Muscle layer of colon (tissue), 2 donors: ENCODE data around the gene CATSPERB.
"Not testable (repeated sequence)": the region's sequence is repeated elsewhere in the genome, so short reads cannot be mapped to it uniquely, and the experiment has no call there.

Experiments
- H3K27ac ChIP-seq: one replicate; pipeline ENCODE4 v1.7.0; 2013; ENCODE audit warnings: low read depth, mild to moderate bottlenecking, low read length, moderate library complexity
- H3K27me3 ChIP-seq, 2 donors: one replicate each; pipeline ENCODE4 v1.7.0; 2013; ENCODE audit warnings: low read length in 2 of 2, mild to moderate bottlenecking in 2 of 2; ENCODE audit not compliant: insufficient read depth in 2 of 2, control insufficient read depth in 1 of 2
- H3K36me3 ChIP-seq: one replicate; pipeline ENCODE4 v1.7.0; 2013; ENCODE audit warnings: mild to moderate bottlenecking, low read length; ENCODE audit not compliant: insufficient read depth
- H3K4me1 ChIP-seq: one replicate; pipeline ENCODE4 v1.7.0; 2013; ENCODE audit warnings: mild to moderate bottlenecking, low read length; ENCODE audit not compliant: insufficient read depth
- H3K4me3 ChIP-seq, 2 donors: one replicate each; pipeline ENCODE4 v1.7.0; 2013; ENCODE audit warnings: low read length in 2 of 2, low read depth in 1 of 2, mild to moderate bottlenecking in 1 of 2, moderate library complexity in 1 of 2
- H3K9ac ChIP-seq: one replicate; pipeline ENCODE4 v1.7.0; 2013; ENCODE audit warnings: low read length
- H3K9me3 ChIP-seq: one replicate; pipeline ENCODE4 v1.7.0; 2013; ENCODE audit warnings: mild to moderate bottlenecking, low read length
- donor health status: abdominal sarcoma.
- donor health status: Adenocarcinoma of cecum.

CATSPERB gene

DNA sequence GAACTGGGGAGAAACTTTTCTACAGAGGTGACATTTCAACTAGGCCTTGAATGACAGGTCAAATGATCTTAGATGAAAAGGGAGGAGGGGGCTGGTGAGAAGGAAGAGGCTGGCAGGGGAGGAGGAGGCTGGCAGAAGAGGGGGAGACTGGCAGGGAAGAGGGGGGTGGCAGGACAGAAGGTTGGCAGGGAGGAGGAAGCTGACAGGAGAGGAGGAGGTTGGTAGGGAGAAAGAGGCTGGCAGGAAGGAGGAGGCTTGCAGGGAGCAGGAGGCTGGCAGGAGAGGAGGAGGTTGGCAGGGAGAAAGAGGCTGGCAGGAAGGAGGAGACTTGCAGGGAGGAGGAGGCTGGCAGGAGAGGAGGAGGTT is 158.4 kb downstream of the CATSPERB start:
- H3K9me3 ChIP-seq, result no peaks in the 10 kb centered on the region
- no peaks in the 10 kb centered on the region for H3K27me3 ChIP-seq
- H3K4me1 ChIP-seq, result peaks cover 5% of the 10 kb centered on the region
- no peak overlapping the region for H3K9ac ChIP-seq
- peak overlapping the region; percentile 36 to 45 for H3K4me3 ChIP-seq
- H3K27ac ChIP-seq, result no peak overlapping the region
- no peaks in the 10 kb centered on the region for H3K36me3 ChIP-seq

GRCh38 chr14:91570021-91570420 is 161.9 kb downstream of the CATSPERB start:
- no peaks in the 10 kb centered on the region for H3K27me3 ChIP-seq
- no peaks in the 10 kb centered on the region for H3K36me3 ChIP-seq
- peaks cover 5% of the 10 kb centered on the region for H3K4me1 ChIP-seq
- no peak overlapping the region for H3K4me3 ChIP-seq
- H3K9me3 ChIP-seq, result no peaks in the 10 kb centered on the region
- no peak overlapping the region for H3K27ac ChIP-seq
- H3K9ac ChIP-seq, result no peak overlapping the region

- H3K9ac ChIP-seq, result no peak overlapping the region
- H3K27me3 ChIP-seq, result no peaks in the 10 kb centered on the region
- peaks cover under 1% of the 10 kb centered on the region for H3K4me1 ChIP-seq
- no peak overlapping the region for H3K4me3 ChIP-seq
- H3K9me3 ChIP-seq, result no peaks in the 10 kb centered on the region
- H3K36me3 ChIP-seq, result no peaks in the 10 kb centered on the region
- no peak overlapping the region for H3K27ac ChIP-seq
Measured at GRCh38 chr14:91569301-91569700, 162.6 kb downstream of the CATSPERB start.

DNA sequence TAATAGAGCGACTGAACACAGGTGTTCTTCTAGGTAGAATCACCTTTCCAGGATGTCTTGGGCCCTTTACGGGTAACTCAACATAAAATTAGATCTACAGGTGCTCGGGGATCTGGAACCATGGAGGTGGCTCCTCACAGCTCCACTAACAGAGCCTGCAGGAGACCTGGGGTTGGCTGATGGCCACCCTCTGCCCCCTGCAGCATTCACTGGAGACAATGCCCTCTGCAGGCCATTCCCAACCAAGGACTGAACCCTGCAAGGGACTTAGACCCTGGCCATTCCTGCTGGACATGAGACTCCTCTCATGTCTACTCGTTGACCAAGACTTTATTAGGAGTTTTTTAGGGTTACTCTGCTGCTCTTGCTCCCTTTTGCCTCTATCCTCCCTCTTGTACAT is 163.3 kb downstream of the CATSPERB start:
- H3K9ac ChIP-seq, result no peak overlapping the region
- no peak overlapping the region for H3K4me3 ChIP-seq
- no peaks in the 10 kb centered on the region for H3K36me3 ChIP-seq
- no peaks in the 10 kb centered on the region for H3K4me1 ChIP-seq
- H3K27me3 ChIP-seq, result no peaks in the 10 kb centered on the region
- no peaks in the 10 kb centered on the region for H3K9me3 ChIP-seq
- no peak overlapping the region for H3K27ac ChIP-seq

DNA sequence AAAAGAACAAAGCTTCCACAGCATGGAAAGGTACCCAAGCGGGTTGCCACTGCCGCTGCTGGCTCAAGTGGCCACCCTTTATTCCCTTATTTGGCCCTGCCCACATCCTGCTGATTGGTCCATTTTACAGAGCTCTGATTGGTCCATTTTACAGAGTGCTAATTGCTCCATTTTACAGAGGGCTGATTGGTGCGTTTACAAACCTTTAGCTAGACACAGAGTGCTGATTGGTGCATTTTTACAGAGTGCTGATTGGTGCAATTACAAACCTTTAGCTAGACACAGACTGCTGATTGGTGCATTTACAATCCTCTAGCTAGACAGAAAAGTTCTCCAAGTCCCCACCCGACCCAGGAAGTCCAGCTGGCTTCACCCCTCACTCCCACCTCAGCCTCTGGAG is 164.1 kb downstream of the CATSPERB start:
- not testable (repeated sequence) for H3K27me3 ChIP-seq, H3K27ac ChIP-seq, H3K4me3 ChIP-seq, H3K36me3 ChIP-seq, H3K4me1 ChIP-seq, H3K9ac ChIP-seq, H3K9me3 ChIP-seq

DNA sequence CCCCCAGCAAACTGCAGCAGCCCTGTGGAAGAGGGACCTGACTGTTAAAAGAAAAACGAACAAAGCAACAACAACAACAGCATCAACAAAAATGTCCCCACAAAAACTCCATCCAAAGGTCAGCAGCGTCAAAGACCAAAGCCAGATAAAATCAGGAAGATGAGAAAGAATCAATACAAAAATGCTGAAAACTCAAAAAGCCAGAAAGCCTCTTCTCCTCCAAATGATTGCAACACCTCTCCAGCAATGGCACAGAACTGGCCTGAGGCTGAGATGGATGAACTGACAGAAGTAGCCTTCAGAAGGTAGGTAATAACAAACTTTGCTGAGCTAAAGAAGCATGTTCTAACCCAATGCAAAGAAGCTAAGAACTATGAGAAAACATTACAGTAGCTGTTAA is 176.4 kb downstream of the CATSPERB start:
- Histone ChIP-seq H3K27ac (no peak overlapping the region), H3K4me1 (no peaks in the 10 kb centered on the region), H3K9ac (no peak overlapping the region), H3K9me3 (no peaks in the 10 kb centered on the region), H3K27me3 (no peaks in the 10 kb centered on the region), H3K4me3 (no peak overlapping the region), H3K36me3 (no peaks in the 10 kb centered on the region)

DNA sequence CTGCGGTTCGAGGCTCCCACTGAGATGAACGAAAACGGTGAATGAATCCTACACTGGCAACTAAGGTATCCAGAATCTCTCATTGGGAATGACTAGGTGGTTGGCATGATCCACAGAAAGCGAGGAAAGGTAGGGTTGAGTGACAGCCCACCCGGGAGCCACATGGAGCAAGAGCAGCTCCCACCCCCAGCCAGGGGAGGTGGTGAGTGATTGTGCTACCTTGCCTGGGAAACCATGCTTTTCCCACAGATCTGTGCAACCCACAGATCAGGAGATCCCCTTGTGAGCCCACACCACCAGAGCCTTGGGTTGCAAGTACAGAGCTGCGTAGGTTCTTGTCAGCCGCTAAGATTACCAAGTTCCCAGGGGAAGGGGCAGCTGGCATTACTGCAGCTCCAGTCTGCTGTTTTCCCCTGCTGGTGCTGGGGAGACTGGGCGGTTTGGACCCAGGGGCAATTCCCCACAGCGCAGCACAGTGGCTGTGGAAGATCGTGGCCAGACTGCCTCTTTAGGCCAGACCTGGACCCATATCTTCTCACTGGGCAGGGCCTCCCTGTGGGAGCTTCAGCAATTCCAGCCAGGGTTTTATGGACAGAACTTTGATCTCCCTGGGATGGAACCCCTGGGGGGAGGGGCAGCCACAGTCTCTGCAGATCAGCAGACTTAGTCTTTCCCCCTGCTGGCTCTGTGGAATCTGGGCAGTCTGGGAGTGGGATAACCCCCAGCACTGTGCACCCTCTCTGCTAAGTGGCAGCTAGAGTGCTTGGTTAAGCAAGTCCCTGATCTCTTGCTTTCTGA is 177.2 kb downstream of the CATSPERB start:
- Histone ChIP-seq H3K4me1 (no peaks in the 10 kb centered on the region), H3K4me3 (no peak overlapping the region), H3K36me3 (no peaks in the 10 kb centered on the region), H3K9ac (no peak overlapping the region), H3K27ac (no peak overlapping the region), H3K27me3 (no peaks in the 10 kb centered on the region), H3K9me3 (no peaks in the 10 kb centered on the region)

- H3K4me1 ChIP-seq, result no peaks in the 10 kb centered on the region
- H3K9me3 ChIP-seq, result no peaks in the 10 kb centered on the region
- no peak overlapping the region for H3K9ac ChIP-seq
- no peak overlapping the region for H3K4me3 ChIP-seq
- no peak overlapping the region for H3K27ac ChIP-seq
- H3K36me3 ChIP-seq, result no peaks in the 10 kb centered on the region
- H3K27me3 ChIP-seq, result no peaks in the 10 kb centered on the region
Measured at GRCh38 chr14:91548108-91548507, 183.8 kb downstream of the CATSPERB start.

DNA sequence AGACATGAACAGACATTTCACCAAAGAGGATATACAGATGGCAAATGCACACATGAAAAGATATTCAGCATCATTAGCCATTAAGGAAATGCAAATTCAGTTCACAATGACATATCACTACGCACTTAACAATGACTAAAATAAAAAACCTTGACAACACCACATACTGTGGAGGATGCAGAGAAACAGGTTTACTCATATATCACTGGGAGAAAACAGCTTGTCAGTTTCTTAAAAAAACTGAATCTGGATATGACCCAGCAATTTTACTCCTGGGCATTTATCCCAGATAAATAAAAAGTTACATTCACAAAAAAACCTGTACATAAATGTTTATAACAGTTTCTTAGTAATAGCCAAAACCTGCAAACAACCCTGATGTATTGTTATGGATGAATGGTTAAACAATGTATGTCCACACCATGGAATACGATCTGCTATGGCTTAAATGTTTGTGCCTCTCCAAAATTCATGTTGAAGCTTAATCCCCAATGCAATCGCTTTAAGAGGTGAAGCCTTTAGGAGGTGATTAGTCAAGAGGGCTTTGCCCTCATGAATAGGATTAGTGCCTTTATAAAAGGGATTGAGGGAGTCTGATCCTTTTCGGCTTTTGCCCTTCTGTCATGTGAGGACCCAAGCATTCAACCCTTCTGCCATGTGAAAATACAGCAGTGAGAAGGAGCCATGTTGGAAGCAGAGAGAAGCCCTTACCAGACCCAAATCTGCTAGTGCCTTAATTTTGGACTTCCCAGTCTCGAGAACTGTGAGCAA is 185.8 kb downstream of the CATSPERB start:
- Histone ChIP-seq H3K9ac (no peak overlapping the region), H3K4me1 (no peaks in the 10 kb centered on the region), H3K4me3 (no peak overlapping the region), H3K9me3 (no peaks in the 10 kb centered on the region), H3K27me3 (no peaks in the 10 kb centered on the region), H3K27ac (no peak overlapping the region), H3K36me3 (no peaks in the 10 kb centered on the region)

DNA sequence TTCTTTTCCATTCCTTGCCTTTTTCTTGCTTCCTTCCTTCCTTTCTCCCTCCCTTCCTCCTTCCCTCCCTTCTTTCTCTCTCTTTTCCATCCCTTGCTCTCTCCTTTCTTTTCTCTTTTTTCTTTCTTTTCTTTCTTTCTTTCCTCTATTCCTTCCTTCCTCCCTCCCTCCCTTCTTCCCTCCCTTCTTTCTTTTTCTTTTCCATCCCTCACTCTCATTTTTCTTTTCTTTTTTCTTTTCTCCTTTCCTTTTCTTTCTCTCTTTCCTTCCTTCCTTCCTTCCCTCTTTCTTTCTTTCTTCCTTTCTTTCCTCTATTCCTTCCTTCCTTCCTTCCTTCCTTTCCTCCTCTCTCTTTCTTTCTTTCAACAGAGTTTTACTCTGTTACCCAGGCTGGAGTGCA is 186.7 kb downstream of the CATSPERB start:
- Histone ChIP-seq H3K4me1 (no peaks in the 10 kb centered on the region), H3K36me3 (no peaks in the 10 kb centered on the region), H3K4me3 (no peak overlapping the region), H3K9ac (no peak overlapping the region), H3K9me3 (no peaks in the 10 kb centered on the region), H3K27ac (no peak overlapping the region), H3K27me3 (no peaks in the 10 kb centered on the region)

- no peaks in the 10 kb centered on the region for H3K9me3 ChIP-seq
- H3K9ac ChIP-seq, result no peak overlapping the region
- H3K27ac ChIP-seq, result no peak overlapping the region
- no peaks in the 10 kb centered on the region for H3K36me3 ChIP-seq
- H3K4me1 ChIP-seq, result no peaks in the 10 kb centered on the region
- no peaks in the 10 kb centered on the region for H3K27me3 ChIP-seq
- H3K4me3 ChIP-seq, result no peak overlapping the region
Measured at GRCh38 chr14:91536327-91536726, 195.6 kb downstream of the CATSPERB start.

DNA sequence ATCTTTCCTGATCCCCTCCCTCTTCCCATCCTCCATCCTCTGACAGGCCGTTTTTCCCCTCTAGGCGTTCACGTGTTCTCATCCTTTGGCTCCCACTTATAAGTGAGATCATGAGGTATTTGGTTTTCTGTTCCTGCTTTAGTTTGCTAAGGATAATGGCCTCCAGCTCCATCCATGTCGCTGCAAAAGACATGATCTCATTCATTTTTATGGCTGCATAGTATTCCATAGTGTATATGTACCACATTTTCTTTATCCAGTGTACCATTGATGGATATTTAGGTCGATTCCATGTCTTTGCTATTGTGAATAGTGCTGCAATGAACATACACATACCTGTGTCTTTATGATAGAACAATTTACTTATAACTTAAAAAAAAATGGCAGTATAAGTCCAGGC is 197.8 kb downstream of the CATSPERB start:
- H3K4me1 ChIP-seq, H3K27me3 ChIP-seq, H3K4me3 ChIP-seq, H3K27ac ChIP-seq, H3K9ac ChIP-seq, H3K36me3 ChIP-seq, H3K9me3 ChIP-seq: not testable (repeated sequence)
